ENCODE results near the gene RNF11.
A peak's percentile ranks its signal among the peaks of the same experiment; 100 is the strongest.

The RNF11 gene

GRCh38 chr1:51304360-51304759 lies 68.3 kb downstream of the RNF11 start:
- Histone ChIP-seq H3K27me3 (ENCODE audit: insufficient read depth, low read depth, severe bottlenecking) (no peaks in the 10 kb centered on the region), H3K36me3 (peaks cover 10% of the 10 kb centered on the region), H3K27ac (no peak overlapping the region), H3K9me3 (ENCODE audit: severe bottlenecking) (peaks cover 3% of the 10 kb centered on the region), H3K4me3 (ENCODE audit: low read depth, low read length) (no peak overlapping the region)
- no peak for DNase-seq
- TF ChIP-seq CTCF (IDR thresholded peaks at IDR 0.05; ENCODE audit: low read depth, low read length) = no peak

DNA sequence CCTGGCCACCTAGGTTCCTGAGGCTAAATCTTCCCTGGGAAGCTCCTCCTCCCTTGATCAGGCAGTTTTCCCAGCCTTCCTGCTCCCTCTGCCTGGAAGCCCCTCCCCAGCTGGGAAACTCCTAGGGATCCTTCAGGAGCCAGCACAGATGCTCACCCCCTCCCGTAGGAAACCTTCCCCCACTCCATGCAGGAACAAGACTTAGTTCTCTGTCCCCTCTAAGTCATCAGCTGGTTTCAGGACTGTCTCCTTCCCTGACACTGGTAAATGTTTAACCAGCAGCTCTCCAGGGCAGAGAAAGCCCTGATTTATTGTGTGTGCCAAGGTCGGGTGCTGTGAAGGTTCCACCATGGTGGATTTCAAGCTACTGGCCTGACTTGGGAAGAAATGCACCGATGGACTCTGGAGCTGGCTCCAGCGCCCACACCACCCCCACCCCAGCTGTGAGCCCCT lies 69.3 kb downstream of the RNF11 start:
- H3K27ac ChIP-seq = peak overlapping the region; percentile 43
- peak; percentile 78 for DNase-seq
- H3K36me3 ChIP-seq = peaks cover 10% of the 10 kb centered on the region
- H3K4me3 ChIP-seq (ENCODE audit: low read depth, low read length) = no peak overlapping the region
- no peaks in the 10 kb centered on the region for H3K9me3 ChIP-seq (ENCODE audit: severe bottlenecking)
- H3K27me3 ChIP-seq (ENCODE audit: insufficient read depth, low read depth, severe bottlenecking) = no peaks in the 10 kb centered on the region
- TF ChIP-seq CTCF (IDR thresholded peaks at IDR 0.05; ENCODE audit: low read depth, low read length) = no peak

- H3K4me3 ChIP-seq (ENCODE audit: low read depth, low read length) = no peak overlapping the region
- TF ChIP-seq CTCF (IDR thresholded peaks at IDR 0.05; ENCODE audit: low read depth, low read length) = no peak
- H3K9me3 ChIP-seq (ENCODE audit: severe bottlenecking) = no peaks in the 10 kb centered on the region
- H3K27me3 ChIP-seq (ENCODE audit: insufficient read depth, low read depth, severe bottlenecking) = no peaks in the 10 kb centered on the region
- DNase-seq = no peak
- H3K27ac ChIP-seq = no peak overlapping the region
- H3K36me3 ChIP-seq = peaks cover 11% of the 10 kb centered on the region
Measured at GRCh38 chr1:51306950-51307349, 70.9 kb downstream of the RNF11 start.

DNA sequence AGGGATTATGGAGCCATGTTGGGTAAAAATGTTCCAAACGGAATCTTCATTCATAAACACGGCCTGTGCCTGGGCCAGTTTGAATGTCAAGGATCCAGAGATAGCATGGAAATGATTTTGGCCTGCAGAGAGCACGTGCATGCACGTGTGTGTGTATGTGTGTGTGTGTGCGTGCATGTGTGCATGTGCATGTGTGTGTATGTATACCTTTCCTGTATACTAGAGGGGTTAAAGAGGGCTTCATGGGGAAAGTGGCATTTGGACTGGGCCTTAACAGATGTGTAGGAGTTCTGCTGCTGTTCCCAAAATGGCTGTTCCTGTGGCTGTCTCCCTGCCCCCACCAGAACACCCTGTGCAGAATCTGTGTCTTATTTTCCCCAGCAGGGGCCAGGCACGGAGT lies 72.6 kb downstream of the RNF11 start:
- no peak for DNase-seq
- H3K36me3 ChIP-seq = peaks cover 17% of the 10 kb centered on the region
- no peak overlapping the region for H3K4me3 ChIP-seq (ENCODE audit: low read depth, low read length)
- H3K27me3 ChIP-seq (ENCODE audit: insufficient read depth, low read depth, severe bottlenecking) = no peaks in the 10 kb centered on the region
- TF ChIP-seq CTCF (IDR thresholded peaks at IDR 0.05; ENCODE audit: low read depth, low read length) = no peak
- no peaks in the 10 kb centered on the region for H3K9me3 ChIP-seq (ENCODE audit: severe bottlenecking)
- no peak overlapping the region for H3K27ac ChIP-seq

DNA sequence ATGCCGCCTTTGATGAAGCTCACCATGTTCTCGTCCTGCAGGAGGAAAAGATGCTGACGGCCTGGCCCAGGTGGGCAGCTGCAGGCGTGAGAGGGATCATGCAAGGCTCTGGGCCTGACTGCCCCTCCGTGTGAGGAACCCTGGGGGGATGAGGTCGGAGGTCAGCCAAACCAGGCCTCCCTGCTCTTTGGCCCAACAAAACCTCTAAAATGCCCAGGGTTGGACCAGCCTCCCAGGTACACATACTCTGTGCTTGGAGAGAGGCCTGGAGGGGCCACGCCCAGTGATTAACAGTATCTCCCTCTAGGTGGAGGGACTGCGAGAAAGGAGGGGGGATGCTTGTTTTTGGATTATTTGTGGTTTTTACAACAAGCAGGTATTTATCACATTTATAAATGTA lies 73.2 kb downstream of the RNF11 start:
- H3K9me3 ChIP-seq (ENCODE audit: severe bottlenecking) = no peaks in the 10 kb centered on the region
- peaks cover 17% of the 10 kb centered on the region for H3K36me3 ChIP-seq
- H3K27ac ChIP-seq = no peak overlapping the region
- no peak for TF ChIP-seq CTCF (IDR thresholded peaks at IDR 0.05; ENCODE audit: low read depth, low read length)
- H3K27me3 ChIP-seq (ENCODE audit: insufficient read depth, low read depth, severe bottlenecking) = no peaks in the 10 kb centered on the region
- no peak for DNase-seq
- no peak overlapping the region for H3K4me3 ChIP-seq (ENCODE audit: low read depth, low read length)

GRCh38 chr1:51310871-51311613 lies 75.0 kb downstream of the RNF11 start:
- no peaks in the 10 kb centered on the region for H3K27me3 ChIP-seq (ENCODE audit: insufficient read depth, low read depth, severe bottlenecking)
- H3K27ac ChIP-seq = no peak overlapping the region
- H3K36me3 ChIP-seq = peaks cover 17% of the 10 kb centered on the region
- no peak for DNase-seq
- H3K9me3 ChIP-seq (ENCODE audit: severe bottlenecking) = no peaks in the 10 kb centered on the region
- H3K4me3 ChIP-seq (ENCODE audit: low read depth, low read length) = no peak overlapping the region
- TF ChIP-seq CTCF (IDR thresholded peaks at IDR 0.05; ENCODE audit: low read depth, low read length) = no peak

All from WERI-Rb-1 (cell line).